ENCODE data around the gene PTPRM. TPM values are rescaled to one million over a fixed set of nuclear protein-coding genes. Genes with fewer than 3 reads are reported as not detected.

PTPRM gene
- polyA plus RNA-seq, 1 experiment, result 81.1 TPM

DNA sequence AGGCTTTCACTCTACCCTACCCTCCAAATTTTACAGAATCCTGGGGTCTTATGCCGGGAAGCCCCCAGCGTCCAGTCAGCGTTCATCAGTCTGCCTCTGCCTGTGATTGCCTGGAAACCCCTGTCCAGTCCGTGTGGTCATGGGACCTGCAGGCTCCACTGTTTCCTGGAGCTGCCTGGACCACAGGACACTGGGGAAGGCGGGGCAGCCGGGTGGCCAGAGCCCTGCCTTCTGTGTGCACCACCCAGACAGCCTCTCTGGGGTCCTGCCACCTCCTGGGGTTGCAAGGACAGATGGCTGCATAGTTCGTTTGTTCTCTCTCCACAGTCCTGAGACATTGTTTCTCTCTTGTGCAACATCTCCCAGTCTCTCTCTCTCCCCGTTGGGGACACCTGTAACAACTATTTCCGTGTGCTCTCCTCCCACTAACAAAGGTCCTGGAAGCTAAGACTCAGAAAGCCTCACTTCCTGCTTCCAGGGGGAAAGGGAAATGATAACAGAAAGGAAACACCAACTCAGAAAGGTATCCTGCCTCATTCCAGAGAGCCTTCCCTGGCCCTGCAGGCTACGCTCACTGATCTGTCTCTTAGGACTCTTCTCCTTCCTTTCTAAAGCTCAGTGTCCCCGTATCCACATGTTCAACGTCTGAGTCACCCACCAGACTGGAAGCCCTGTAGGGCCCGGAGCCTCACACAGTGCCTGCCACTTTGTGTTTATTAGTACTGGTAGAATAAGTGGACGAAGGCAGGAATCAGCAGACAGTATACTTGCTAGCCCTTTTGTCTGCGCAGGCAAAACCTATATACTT is 849.3 kb downstream of the PTPRM start:
- TF ChIP-seq CTCF (IDR thresholded peaks at IDR 0.05; ENCODE audit: low read depth, low read length), result no peak
- peaks cover 6% of the 10 kb centered on the region; the same call in 1 of the 2 replicates for H3K9me3 ChIP-seq (ENCODE audit: control insufficient read depth, insufficient read depth, low read length)
- POLR2A ChIA-PET, result no interaction called here
- H3K27ac ChIP-seq (ENCODE audit: low read depth, low read length), result no peak overlapping the region
- peaks cover 3% of the 10 kb centered on the region for H3K27me3 ChIP-seq (ENCODE audit: control insufficient read depth, insufficient read depth, low read length)
- CTCF ChIA-PET, result no interaction called here
- no peak overlapping the region for H3K4me3 ChIP-seq (ENCODE audit: low read depth, low read length)
- no peak for DNase-seq (ENCODE audit: low read depth, low spot score)

DNA sequence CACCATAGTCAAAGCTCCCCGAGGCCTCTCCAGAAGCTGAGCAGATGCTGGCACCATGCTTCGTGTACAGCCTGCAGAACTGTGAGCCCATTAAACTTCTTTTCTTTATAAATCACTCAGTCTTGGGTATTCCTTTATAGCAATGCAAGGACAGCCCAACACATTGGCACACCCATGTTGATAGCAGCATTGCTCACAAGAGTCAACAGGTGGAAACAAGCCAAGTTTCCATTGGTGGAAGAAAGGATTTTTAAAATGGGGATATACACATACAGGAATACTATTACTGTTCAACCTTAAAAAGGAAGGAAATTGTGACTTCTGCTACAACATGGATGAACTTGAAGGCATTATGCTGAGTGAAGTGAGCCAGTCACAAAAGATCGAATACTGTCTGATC is 855.3 kb downstream of the PTPRM start:
- ChIA-PET POLR2A (no interaction called here), CTCF (no interaction called here)
- no peak for DNase-seq (ENCODE audit: low read depth, low spot score)
- no peak overlapping the region for H3K4me3 ChIP-seq (ENCODE audit: low read depth, low read length)
- H3K27ac ChIP-seq (ENCODE audit: low read depth, low read length), result no peak overlapping the region
- H3K9me3 ChIP-seq (ENCODE audit: control insufficient read depth, insufficient read depth, low read length), result peaks cover 5% of the 10 kb centered on the region; the same call in 1 of the 2 replicates
- no peak for TF ChIP-seq CTCF (IDR thresholded peaks at IDR 0.05; ENCODE audit: low read depth, low read length)
- H3K27me3 ChIP-seq (ENCODE audit: control insufficient read depth, insufficient read depth, low read length), result peaks cover 3% of the 10 kb centered on the region

DNA sequence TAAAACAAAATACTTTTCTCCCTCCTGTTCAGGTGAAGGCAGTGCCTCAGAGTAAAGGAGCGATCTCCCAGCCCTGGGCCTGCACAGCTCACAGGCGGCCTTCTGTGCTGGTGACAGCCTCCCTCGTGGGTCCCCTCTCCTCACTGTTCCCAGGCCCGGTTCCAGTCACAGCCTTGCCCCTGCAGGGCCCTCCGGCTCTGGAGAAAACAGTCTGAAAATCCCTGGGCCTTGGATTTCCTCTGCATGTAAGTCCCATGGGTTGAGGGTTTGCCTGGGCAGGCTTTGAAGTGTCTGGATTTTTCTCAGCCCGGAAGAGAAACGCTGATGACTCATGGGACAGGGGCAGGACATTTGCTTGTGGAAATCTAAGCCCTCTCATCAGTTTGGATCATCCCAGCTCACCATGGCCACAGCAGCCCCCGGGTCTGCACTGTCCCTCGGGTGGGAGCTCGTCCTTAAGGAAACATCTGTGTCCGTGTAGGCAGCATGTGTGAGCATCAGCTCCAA is 856.0 kb downstream of the PTPRM start:
- H3K27me3 ChIP-seq (ENCODE audit: control insufficient read depth, insufficient read depth, low read length), result no peaks in the 10 kb centered on the region
- peak; percentile 6 for DNase-seq (ENCODE audit: low read depth, low spot score)
- H3K4me3 ChIP-seq (ENCODE audit: low read depth, low read length), result no peak overlapping the region
- POLR2A ChIA-PET, result no interaction called here
- H3K9me3 ChIP-seq (ENCODE audit: control insufficient read depth, insufficient read depth, low read length), result peaks cover 5% of the 10 kb centered on the region; the same call in 1 of the 2 replicates
- H3K27ac ChIP-seq (ENCODE audit: low read depth, low read length), result peak overlapping the region; percentile 31
- no peak for TF ChIP-seq CTCF (IDR thresholded peaks at IDR 0.05; ENCODE audit: low read depth, low read length)
- CTCF ChIA-PET, result no interaction called here

- ChIA-PET POLR2A (no interaction called here), CTCF (interaction anchor here (0.7 to 1.0 kb wide), 2 partner anchors 538 to 635 kb away, joined by 3 to 4 read pairs; no protein-coding TSS in a partner anchor)
- no peak for DNase-seq (ENCODE audit: low read depth, low spot score)
- TF ChIP-seq CTCF (IDR thresholded peaks at IDR 0.05; ENCODE audit: low read depth, low read length), result no peak
- no peaks in the 10 kb centered on the region for H3K27me3 ChIP-seq (ENCODE audit: control insufficient read depth, insufficient read depth, low read length)
- H3K4me3 ChIP-seq (ENCODE audit: low read depth, low read length), result no peak overlapping the region
- no peak overlapping the region for H3K27ac ChIP-seq (ENCODE audit: low read depth, low read length)
- peaks cover 5% of the 10 kb centered on the region; the same call in 1 of the 2 replicates for H3K9me3 ChIP-seq (ENCODE audit: control insufficient read depth, insufficient read depth, low read length)
Measured at GRCh38 chr18:8424481-8424880, 857.4 kb downstream of the PTPRM start.
